ENCODE results near the gene PNLIPRP3.

The PNLIPRP3 gene

DNA sequence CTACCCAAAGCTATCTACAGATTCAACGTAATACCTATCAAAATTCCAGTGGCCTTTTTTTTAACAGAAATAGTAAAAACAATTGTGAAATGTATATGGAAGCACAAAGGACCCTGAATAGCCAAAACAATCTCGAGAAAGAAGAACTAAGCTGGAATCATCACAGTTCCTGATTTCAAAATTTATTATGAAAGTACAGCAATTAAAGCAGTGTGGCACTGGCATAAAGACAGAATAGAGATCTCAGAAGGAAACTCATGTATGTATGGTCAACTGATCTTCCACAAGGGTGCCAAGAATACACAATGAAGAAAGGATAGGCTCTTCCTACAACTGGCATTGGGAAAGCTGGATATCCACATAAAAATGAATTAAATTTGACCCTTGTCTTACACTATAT is 23.2 kb downstream of the PNLIPRP3 start:
- no peak for DNase-seq (ENCODE audit: low read depth)
- TF ChIP-seq, protein P1, sequence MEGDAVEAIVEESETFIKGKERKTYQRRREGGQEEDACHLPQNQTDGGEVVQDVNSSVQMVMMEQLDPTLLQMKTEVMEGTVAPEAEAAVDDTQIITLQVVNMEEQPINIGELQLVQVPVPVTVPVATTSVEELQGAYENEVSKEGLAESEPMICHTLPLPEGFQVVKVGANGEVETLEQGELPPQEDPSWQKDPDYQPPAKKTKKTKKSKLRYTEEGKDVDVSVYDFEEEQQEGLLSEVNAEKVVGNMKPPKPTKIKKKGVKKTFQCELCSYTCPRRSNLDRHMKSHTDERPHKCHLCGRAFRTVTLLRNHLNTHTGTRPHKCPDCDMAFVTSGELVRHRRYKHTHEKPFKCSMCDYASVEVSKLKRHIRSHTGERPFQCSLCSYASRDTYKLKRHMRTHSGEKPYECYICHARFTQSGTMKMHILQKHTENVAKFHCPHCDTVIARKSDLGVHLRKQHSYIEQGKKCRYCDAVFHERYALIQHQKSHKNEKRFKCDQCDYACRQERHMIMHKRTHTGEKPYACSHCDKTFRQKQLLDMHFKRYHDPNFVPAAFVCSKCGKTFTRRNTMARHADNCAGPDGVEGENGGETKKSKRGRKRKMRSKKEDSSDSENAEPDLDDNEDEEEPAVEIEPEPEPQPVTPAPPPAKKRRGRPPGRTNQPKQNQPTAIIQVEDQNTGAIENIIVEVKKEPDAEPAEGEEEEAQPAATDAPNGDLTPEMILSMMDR (conservative IDR thresholded peaks at IDR 0.05; ENCODE audit: control insufficient read depth, insufficient read depth, low read depth, low read length): no peak
- no peak overlapping the region for H3K4me3 ChIP-seq (ENCODE audit: control insufficient read depth, low read depth, low read length)

DNA sequence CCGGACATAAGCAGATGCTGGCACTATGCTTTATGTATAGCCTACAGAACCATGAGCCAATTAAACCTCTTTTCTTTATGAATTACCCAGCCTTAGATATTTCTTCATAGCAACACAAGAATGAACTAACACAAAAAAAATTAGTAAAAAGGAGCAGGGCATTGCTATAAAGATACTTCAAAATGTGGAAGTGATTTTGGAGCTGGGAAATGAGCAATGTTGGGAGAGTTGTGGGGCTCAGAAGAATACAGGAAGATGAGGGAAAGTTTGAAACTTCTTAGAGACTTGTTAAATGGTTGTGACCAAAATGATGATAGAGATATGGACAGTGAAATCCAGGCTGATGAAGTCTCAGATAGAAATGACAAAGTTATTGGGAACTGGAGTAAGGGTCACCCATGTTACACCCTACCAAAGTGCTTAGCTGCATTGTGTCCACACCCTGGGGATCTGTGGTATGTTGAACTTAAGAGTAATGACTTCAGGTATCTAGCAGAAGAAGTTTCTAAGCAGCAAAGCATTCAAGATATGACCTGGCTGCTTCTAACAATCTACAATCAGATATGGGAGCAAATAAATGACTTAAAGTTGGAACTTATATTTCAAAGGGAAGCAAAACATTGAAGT is 24.2 kb downstream of the PNLIPRP3 start:
- DNase-seq (ENCODE audit: low read depth): no peak
- no peak overlapping the region for H3K4me3 ChIP-seq (ENCODE audit: control insufficient read depth, low read depth, low read length)
- TF ChIP-seq, protein P1 (conservative IDR thresholded peaks at IDR 0.05; ENCODE audit: control insufficient read depth, insufficient read depth, low read depth, low read length): no peak

DNA sequence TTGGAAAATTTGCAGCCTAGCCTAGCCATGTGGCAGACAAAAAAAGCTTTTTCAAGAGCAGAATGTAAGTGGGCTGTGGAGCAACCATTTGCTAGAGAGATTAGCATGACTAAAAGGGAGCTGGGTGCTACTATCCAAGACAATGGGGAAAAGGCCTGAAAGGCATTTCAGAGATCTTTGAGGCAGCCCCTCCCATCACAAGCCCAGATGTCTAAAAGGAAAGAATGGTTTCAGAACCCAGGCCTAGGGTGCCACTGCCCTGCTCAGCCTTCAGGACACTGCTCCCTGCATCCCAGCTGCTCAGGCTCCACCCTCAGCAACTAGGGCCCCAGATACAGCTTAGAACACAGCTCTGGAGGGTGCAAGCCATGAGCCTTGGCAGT is 24.7 kb downstream of the PNLIPRP3 start:
- TF ChIP-seq, protein P1 (conservative IDR thresholded peaks at IDR 0.05; ENCODE audit: control insufficient read depth, insufficient read depth, low read depth, low read length): no peak
- H3K4me3 ChIP-seq (ENCODE audit: control insufficient read depth, low read depth, low read length): no peak overlapping the region
- DNase-seq (ENCODE audit: low read depth): no peak

DNA sequence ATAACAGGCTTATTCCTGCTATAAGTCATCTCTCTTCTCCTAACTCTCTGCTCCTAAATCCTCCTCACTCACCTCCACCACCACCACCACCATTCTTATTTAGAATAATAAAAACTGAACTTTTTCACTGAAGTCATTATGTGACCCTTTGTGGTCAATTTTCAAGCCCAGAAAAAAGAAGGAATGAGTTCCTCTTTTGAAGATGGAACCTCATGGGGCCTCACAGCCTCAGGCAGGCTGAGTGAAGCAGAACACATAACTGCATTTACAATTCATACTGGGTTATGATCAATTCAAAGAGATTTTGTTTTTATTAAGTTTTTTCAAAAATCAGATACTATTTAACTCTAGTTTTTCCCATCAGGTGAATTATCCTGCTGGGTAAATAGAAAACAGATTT is 29.8 kb downstream of the PNLIPRP3 start:
- no peak overlapping the region for H3K4me3 ChIP-seq (ENCODE audit: control insufficient read depth, low read depth, low read length)
- TF ChIP-seq, protein P1 (conservative IDR thresholded peaks at IDR 0.05; ENCODE audit: control insufficient read depth, insufficient read depth, low read depth, low read length): no peak
- DNase-seq (ENCODE audit: low read depth): no peak

DNA sequence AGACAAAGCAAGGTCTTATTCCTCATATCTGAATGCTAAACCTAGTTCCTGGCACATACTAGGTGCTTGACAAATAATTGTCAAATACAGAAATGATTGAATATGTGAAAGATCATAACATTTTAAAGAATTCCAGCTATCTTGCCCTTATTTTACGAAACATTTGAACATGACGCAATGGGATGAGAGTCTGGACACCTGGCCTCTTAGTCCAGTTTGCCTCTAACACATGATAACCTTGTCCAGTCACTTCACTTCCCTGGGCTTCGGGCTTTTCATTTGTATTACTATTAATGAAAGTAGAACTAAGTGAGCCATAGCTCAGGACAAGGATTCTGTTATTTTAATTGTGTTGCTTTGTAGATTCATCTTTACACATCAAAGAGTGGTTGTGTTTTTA is 32.6 kb downstream of the PNLIPRP3 start:
- no peak overlapping the region for H3K4me3 ChIP-seq (ENCODE audit: control insufficient read depth, low read depth, low read length)
- TF ChIP-seq, protein P1 (conservative IDR thresholded peaks at IDR 0.05; ENCODE audit: control insufficient read depth, insufficient read depth, low read depth, low read length): no peak
- DNase-seq (ENCODE audit: low read depth): no peak

DNA sequence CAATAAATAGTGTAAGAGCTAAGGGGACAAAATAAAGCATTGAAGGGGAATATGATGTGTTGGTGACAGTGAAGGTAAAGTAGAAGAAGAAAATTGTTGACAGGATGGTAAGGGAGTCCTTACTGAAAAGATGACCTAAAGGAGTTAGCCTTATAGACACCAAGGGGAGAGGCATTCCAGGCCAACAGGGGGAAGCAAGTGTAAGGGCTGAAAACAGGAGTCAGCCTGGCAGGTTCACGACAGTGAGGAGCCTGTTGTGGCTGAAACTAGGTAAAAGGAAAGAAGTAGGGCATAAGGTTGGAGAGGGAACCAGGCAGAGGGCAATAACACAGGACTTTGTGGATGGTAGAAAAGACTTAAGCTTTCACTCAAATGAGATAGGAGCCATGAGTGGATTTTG is 34.0 kb downstream of the PNLIPRP3 start:
- no peak overlapping the region for H3K4me3 ChIP-seq (ENCODE audit: control insufficient read depth, low read depth, low read length)
- DNase-seq (ENCODE audit: low read depth): no peak
- TF ChIP-seq, protein P1 (conservative IDR thresholded peaks at IDR 0.05; ENCODE audit: control insufficient read depth, insufficient read depth, low read depth, low read length): no peak

DNA sequence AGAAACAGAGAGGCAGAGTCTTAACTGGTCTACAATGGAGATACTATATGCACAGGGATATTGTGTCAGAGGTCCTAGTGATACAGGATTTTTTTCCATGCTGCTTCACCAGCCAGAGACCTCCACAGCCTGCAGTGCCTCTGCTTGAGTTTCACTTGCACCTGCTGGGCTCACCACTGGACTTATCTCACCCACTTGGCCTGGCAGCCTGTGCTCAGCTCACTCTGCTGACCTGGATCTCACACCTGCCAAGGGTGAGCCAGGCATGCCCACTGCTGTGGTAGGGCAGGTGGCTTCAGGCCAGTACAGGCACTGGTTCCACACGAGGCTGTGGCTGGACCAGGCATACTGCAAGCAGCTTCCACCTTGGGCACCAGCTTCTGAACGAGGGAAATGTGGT is 36.6 kb downstream of the PNLIPRP3 start:
- no peak for DNase-seq (ENCODE audit: low read depth)
- TF ChIP-seq, protein P1 (conservative IDR thresholded peaks at IDR 0.05; ENCODE audit: control insufficient read depth, insufficient read depth, low read depth, low read length): no peak
- no peak overlapping the region for H3K4me3 ChIP-seq (ENCODE audit: control insufficient read depth, low read depth, low read length)
